Epithelial cell of esophagus (primary cell): ENCODE results near the gene FAM168B.

Experiments
- DNase-seq: peaks from one replicate; pipeline ENCODE4 v3.0.0; 2010; ENCODE audit warnings: low read depth
- H3K4me3 ChIP-seq: 2 replicates; pipeline ENCODE4 v1.5.1; 2011; ENCODE audit warnings: mild to moderate bottlenecking, low read length, control low read depth
- CTCF ChIP-seq: IDR thresholded peaks from 2 replicates; pipeline ENCODE4 v1.5.1; 2011; ENCODE audit warnings: low read depth, mild to moderate bottlenecking, low read length, control low read depth, inconsistent platforms; ENCODE audit not compliant: insufficient read depth; ENCODE audit errors: missing control alignments

The FAM168B gene

GRCh38 chr2:131093006-131093695 is at the start of gene FAM168B:
TSS of gene FAM168B (minus strand) at chr2:131093460. CDS start at chr2:131082646, 10,814 bp downstream.
- peak within 1 kb of the TSS; percentile 77 for H3K4me3 ChIP-seq
- no peak for TF ChIP-seq CTCF
- peak; percentile 93 for DNase-seq

DNA sequence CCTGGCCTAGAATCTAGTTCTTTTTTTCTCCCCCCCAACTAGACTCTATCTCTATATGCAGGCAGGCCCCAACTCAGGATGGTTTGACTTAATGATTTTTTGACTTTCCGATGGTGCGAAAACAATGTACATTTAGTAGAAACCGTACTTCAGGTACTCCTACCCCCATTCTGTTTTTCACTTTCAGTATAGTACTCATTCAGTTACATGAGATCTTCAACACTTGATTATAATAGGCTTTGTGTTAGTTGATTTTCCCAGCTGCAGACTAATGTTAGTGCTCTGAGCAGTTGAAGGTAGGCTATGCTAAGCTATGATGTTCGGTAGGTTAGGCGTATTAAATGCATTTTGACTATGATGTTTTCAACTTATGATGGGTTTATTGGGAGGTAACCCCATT is 49.6 kb upstream of the FAM168B start:
- no peak overlapping the region for H3K4me3 ChIP-seq
- TF ChIP-seq CTCF = no peak
- no peak for DNase-seq

DNA sequence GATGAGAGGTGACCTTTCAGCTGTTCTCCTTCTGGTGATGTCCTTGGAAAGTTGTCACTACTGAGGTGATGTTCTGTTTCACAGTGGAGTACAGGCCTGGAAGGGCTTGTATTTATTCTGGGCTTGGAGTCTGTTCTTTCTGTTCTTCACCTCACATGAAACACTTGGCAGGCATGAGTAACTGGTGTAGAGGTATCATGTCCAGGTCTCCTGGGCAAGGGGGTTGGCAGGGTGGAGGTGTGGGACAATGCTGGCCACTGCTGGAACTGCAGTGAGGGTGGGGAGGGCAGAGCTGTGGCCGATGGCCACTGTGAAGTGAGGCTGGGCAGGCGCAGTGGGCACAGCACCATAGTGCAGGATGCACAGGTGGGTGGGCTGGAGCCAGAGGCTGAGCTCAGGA is 47.3 kb upstream of the FAM168B start:
- DNase-seq = no peak
- no peak overlapping the region for H3K4me3 ChIP-seq
- TF ChIP-seq CTCF = no peak

DNA sequence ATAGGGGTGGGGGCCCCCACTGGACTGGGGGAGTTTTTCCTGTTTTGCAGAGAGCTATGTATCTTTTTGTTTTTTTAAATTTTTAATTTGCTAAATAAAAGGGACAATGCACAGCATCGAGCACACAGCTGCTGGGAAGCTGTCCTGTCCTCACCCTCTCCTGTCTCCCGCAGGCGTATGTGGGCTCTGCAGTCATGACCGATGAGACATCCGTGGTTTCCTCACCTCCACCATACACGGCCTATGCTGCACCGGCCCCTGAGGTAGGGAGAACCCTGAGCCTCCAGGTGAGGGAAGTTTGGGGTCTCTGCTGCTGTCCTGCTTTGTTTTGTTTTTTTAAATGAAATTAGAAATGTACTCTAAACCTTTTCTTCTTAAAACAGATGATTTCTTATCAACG is 39.5 kb upstream of the FAM168B start:
- no peak for DNase-seq
- no peak overlapping the region for H3K4me3 ChIP-seq

DNA sequence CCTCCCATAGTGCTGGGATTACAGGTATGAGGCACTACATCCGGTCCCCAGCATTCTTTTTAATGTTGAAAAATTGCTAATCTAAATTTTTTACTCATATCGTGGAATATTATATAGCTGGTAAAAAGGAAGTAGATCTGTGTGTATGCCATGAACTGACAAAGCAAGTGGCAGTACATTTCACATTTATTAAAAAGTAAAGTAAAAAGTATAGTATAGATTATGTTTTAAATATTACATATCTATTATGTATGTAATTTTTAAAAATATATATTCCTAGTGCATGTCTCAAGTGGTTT is 37.0 kb upstream of the FAM168B start:
- TF ChIP-seq CTCF = no peak
- no peak for DNase-seq
- no peak overlapping the region for H3K4me3 ChIP-seq

More for the DNA sequence above, 39.5 kb upstream of the FAM168B start:
- no peak for TF ChIP-seq CTCF

GRCh38 chr2:131127981-131128380 is 34.7 kb upstream of the FAM168B start:
- no peak for DNase-seq
- no peak overlapping the region for H3K4me3 ChIP-seq
- no peak for TF ChIP-seq CTCF

- no peak for DNase-seq
- H3K4me3 ChIP-seq = no peak overlapping the region
- TF ChIP-seq CTCF = no peak
Observed at GRCh38 chr2:131127076-131127475, 33.8 kb upstream of the FAM168B start.
